ENCODE measurements around the gene TSC22D3. TPM values are rescaled to one million over a fixed set of nuclear protein-coding genes. Genes with fewer than 3 reads are reported as not detected.

The TSC22D3 gene
- total RNA-seq, 2 donors from 2014 or later: 144 to 147 TPM

GRCh38 chrX:107675823-107676555 is 99.6 kb downstream of the TSC22D3 start:
- no peaks in the 10 kb centered on the region for H3K27me3 ChIP-seq
- no peak for ATAC-seq
- DNase-seq: peak in 3 of 4 donors; percentile 29 to 46 (median 32)
- peaks cover 42% of the 10 kb centered on the region for H3K4me1 ChIP-seq
- peak overlapping the region; percentile 33 to 89 (median 81) for H3K27ac ChIP-seq
- H3K9me3 ChIP-seq: no peaks in the 10 kb centered on the region
- TF ChIP-seq POLR2A (IDR thresholded peaks at IDR 0.05) (no peak), CTCF (IDR thresholded peaks at IDR 0.05) (no peak)
- H3K4me3 ChIP-seq: no peak overlapping the region
- no peaks in the 10 kb centered on the region for H3K36me3 ChIP-seq (replicated peaks in 1 of 2; ENCODE audit: insufficient read depth in 1 of 2, low read depth in 2 of 2)
- 21 to 24% methylated on average over 8 to 9 of the region's 9 CpGs for WGBS, 2 donors
- intact Hi-C loops (cut with DNase I): loop anchor here (10.0 kb wide), 1 partner anchor 99 kb away; the partner anchor contains the start of genes NCBP2L and TSC22D3

GRCh38 chrX:107675365-107675654 is 100.3 kb downstream of the TSC22D3 start:
- Histone ChIP-seq H3K36me3 (replicated peaks in 1 of 2; ENCODE audit: insufficient read depth in 1 of 2, low read depth in 2 of 2) (no peaks in the 10 kb centered on the region), H3K27ac (peak overlapping the region in 2 of 4 donors; percentile 85 to 89), H3K9me3 (no peaks in the 10 kb centered on the region), H3K27me3 (no peaks in the 10 kb centered on the region), H3K4me3 (no peak overlapping the region), H3K4me1 (peaks cover 42% of the 10 kb centered on the region)
- intact Hi-C loops (cut with DNase I): loop anchor here (10.0 kb wide), 1 partner anchor 99 kb away; the partner anchor contains the start of genes NCBP2L and TSC22D3
- no peak for ATAC-seq
- DNase-seq: no peak
- 75 to 92% methylated on average over 1 of the region's 1 CpG for WGBS, 2 donors
- no peak for TF ChIP-seq CTCF (IDR thresholded peaks at IDR 0.05)
- TF ChIP-seq POLR2A (IDR thresholded peaks at IDR 0.05): no peak

- peaks cover 48% of the 10 kb centered on the region for H3K4me1 ChIP-seq
- ATAC-seq: no peak
These were observed 100.9 kb downstream of the TSC22D3 start for GRCh38 chrX:107674480-107675364.

GRCh38 chrX:107673933-107674479 is 101.6 kb downstream of the TSC22D3 start:
- H3K4me1 ChIP-seq: peaks cover 51% of the 10 kb centered on the region
- ATAC-seq (peak; percentile 8), DNase-seq (peak; percentile 40 to 85 (median 66))
- TF ChIP-seq POLR2A (IDR thresholded peaks at IDR 0.05) (no peak), CTCF (IDR thresholded peaks at IDR 0.05) (peak in 1 of 7 experiments; percentile 4)
- H3K27me3 ChIP-seq: no peaks in the 10 kb centered on the region
- no peaks in the 10 kb centered on the region for H3K9me3 ChIP-seq
- peak overlapping the region; percentile 26 to 89 (median 56) for H3K27ac ChIP-seq
- no peak overlapping the region for H3K4me3 ChIP-seq
- WGBS, 2 donors: 44 to 63% methylated on average over 5 of the region's 7 CpGs
- intact Hi-C loops (cut with DNase I): loop anchor here (10.0 kb wide), 1 partner anchor 101 kb away; the partner anchor contains the start of genes NCBP2L and TSC22D3
- H3K36me3 ChIP-seq (replicated peaks in 1 of 2; ENCODE audit: insufficient read depth in 1 of 2, low read depth in 2 of 2): no peaks in the 10 kb centered on the region

More at GRCh38 chrX:107674480-107675364, 100.9 kb downstream of the TSC22D3 start:
- H3K9me3 ChIP-seq: no peaks in the 10 kb centered on the region
- no peak for TF ChIP-seq POLR2A (IDR thresholded peaks at IDR 0.05)
- DNase-seq: peak; percentile 32 to 73 (median 47)
- H3K27ac ChIP-seq: peak overlapping the region; percentile 11 to 89 (median 56)
- WGBS, 2 donors: 46 to 59% methylated on average over 9 of the region's 9 CpGs
- H3K4me3 ChIP-seq: no peak overlapping the region
- H3K27me3 ChIP-seq: no peaks in the 10 kb centered on the region
- H3K36me3 ChIP-seq (replicated peaks in 1 of 2; ENCODE audit: insufficient read depth in 1 of 2, low read depth in 2 of 2): no peaks in the 10 kb centered on the region
- intact Hi-C loops (cut with DNase I): loop anchor here (10.0 kb wide), 1 partner anchor 100 kb away; the partner anchor contains the start of genes NCBP2L and TSC22D3
